ENCODE results near the gene DENND1A. TPM values are rescaled to one million over a fixed set of nuclear protein-coding genes. Genes with fewer than 3 reads are reported as not detected.

Gene DENND1A
- total and polyA plus RNA-seq, 4 donors: 7.9 to 22.0 (median 13.9) TPM

- TF ChIP-seq CTCF (IDR thresholded peaks at IDR 0.05; ENCODE audit: low read depth, low read length, missing input control): no peak
Measured at GRCh38 chr9:123530244-123530643, 399.7 kb downstream of the DENND1A start (continued).

- no peaks in the 10 kb centered on the region for H3K36me3 ChIP-seq (ENCODE audit: control insufficient read depth in 4 of 4, insufficient read depth in 3 of 4, low read depth in 1 of 4, low read length in 3 of 4)
- 88% methylated on average over 2 of the region's 2 CpGs for WGBS
Measured at GRCh38 chr9:123528501-123528900, 401.4 kb downstream of the DENND1A start.

More at GRCh38 chr9:123528501-123528900, 401.4 kb downstream of the DENND1A start:
- no peak for TF ChIP-seq HNF4A (conservative IDR thresholded peaks at IDR 0.05)
- TF ChIP-seq FOXA2 (IDR thresholded peaks at IDR 0.05): no peak
- TF ChIP-seq EGR1 (IDR thresholded peaks at IDR 0.05; ENCODE audit: low read depth in 2 of 2): no peak
- TF ChIP-seq NR2F2 (IDR thresholded peaks at IDR 0.05): no peak
- no peak for TF ChIP-seq TAF1 (conservative IDR thresholded peaks at IDR 0.05)
- TF ChIP-seq RXRA (IDR thresholded peaks at IDR 0.05): no peak
- no peak for TF ChIP-seq RAD21 (IDR thresholded peaks at IDR 0.05)
- TF ChIP-seq GABPA (IDR thresholded peaks at IDR 0.05 in 1 of 2, conservative IDR thresholded peaks at IDR 0.05 in 1 of 2): no peak
- no peak for TF ChIP-seq HNF4G (IDR thresholded peaks at IDR 0.05)
- TF ChIP-seq JUND (IDR thresholded peaks at IDR 0.05): no peak
- TF ChIP-seq YY1 (IDR thresholded peaks at IDR 0.05): no peak
- TF ChIP-seq SP1 (IDR thresholded peaks at IDR 0.05): no peak
- no peak for TF ChIP-seq CTCF (IDR thresholded peaks at IDR 0.05; ENCODE audit: low read depth, low read length, missing input control)
- TF ChIP-seq REST (IDR thresholded peaks at IDR 0.05): no peak
- no peak for TF ChIP-seq ZBTB33 (IDR thresholded peaks at IDR 0.05)
- no peak for TF ChIP-seq FOXA1 (IDR thresholded peaks at IDR 0.05)
- no peak for TF ChIP-seq ATF3 (IDR thresholded peaks at IDR 0.05)
- Histone ChIP-seq H3K4me3 (ENCODE audit: low read depth in 1 of 3, low read length in 3 of 3) (no peak overlapping the region), H3K27ac (ENCODE audit: low read depth in 1 of 2, low read length in 2 of 2) (no peak overlapping the region), H3K27me3 (ENCODE audit: control insufficient read depth in 4 of 4, insufficient read depth in 4 of 4, low read length in 3 of 4) (no peaks in the 10 kb centered on the region), H3K4me1 (ENCODE audit: control insufficient read depth in 4 of 4, insufficient read depth in 4 of 4, low read length in 3 of 4) (peaks cover 0 to 12% (median 2%) of the 10 kb centered on the region in 4 donors), H3K9ac (ENCODE audit: low read depth in 1 of 2, low read length in 2 of 2) (no peak overlapping the region), H3K9me3 (ENCODE audit: control insufficient read depth in 4 of 4, low read length in 3 of 4) (no peaks in the 10 kb centered on the region)
- no peak for DNase-seq (ENCODE audit: low spot score)
